ENCODE results near the gene BRINP2.
A peak's percentile ranks its signal among the peaks of the same experiment; 100 is the strongest.

Gene BRINP2

GRCh38 chr1:177170756-177171535 is at the start of gene BRINP2:
TSS of gene BRINP2 (plus strand) at chr1:177170958. CDS start at chr1:177229877, 58,919 bp downstream.
- DNase-seq (ENCODE audit: low read depth) = no peak

DNA sequence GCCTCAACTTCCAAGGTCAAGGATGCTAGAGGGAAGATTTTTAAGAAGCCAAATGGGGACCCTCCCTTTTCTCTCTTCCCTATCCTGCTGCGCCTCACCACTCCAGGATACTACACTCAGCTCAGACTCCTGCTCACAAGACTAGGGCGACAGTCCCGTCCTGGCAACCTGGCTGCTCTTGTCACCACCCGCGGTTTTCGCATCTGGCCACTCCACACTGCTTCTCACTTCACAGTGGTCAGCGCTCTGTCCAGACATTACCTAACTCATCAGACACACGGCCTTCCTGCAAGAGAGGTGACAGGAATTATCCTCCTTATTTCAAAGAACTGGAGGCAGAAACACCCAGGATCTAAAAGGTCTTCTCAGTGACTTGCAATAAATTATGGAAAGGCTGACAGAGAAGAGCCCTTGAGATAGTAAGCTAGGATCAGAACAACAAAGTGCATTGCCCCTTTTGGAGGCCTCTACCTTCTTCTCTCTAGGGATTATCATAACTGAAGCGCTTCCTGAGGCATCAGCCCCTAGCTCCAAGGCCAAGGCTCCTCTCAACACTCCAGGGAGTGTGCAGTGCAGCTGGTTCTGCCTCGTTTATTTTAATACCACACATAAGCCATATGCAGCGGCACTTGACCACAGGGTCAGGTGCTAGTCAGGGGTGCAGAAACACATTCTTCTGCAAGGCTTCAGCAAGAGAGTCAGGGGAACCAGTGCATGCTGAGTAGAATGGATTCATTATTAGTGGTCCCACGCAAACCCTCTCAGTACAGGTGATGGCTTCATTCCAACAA is 48.1 kb upstream of the BRINP2 start:
- no peak for DNase-seq (ENCODE audit: low read depth)
- H3K4me3 ChIP-seq (ENCODE audit: low read depth, low read length) = no peak overlapping the region

More at GRCh38 chr1:177170756-177171535, at the start of gene BRINP2:
- H3K4me3 ChIP-seq (ENCODE audit: low read depth, low read length) = peak within 1 kb of the TSS; percentile 44

DNA sequence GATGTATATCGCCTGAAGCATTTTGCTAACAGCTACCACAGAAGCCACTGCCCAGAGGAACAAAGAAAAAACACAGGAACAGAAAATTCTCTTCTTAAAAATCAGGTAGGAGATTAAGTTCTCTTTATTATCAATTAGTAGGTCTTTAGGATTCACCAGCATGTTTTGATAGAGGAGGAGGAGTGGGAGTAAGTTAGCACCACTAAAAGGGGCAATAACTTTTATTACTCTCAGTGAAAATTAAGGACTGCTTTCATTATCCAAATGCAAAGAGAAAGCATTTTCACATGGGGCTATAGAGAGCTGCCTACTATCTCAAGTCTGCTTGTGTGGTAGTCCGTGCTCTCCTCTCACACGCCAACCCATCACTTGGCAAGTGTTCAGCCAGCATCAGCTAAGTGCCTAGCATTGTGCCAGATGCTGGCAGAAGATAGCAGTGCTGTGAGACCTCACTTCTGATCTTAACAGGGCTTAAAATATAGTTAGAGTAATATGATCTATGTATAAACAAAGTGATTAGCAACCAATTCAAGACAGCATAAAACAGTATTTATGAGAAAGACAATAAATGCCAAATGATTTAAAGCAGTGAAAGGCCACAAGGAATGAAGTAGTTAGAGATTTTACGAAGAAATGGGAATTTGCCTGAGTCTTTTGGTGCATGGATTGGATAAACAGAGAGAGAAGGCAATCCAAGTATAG is 46.0 kb upstream of the BRINP2 start:
- no peak for DNase-seq (ENCODE audit: low read depth)
- no peak overlapping the region for H3K4me3 ChIP-seq (ENCODE audit: low read depth, low read length)

DNA sequence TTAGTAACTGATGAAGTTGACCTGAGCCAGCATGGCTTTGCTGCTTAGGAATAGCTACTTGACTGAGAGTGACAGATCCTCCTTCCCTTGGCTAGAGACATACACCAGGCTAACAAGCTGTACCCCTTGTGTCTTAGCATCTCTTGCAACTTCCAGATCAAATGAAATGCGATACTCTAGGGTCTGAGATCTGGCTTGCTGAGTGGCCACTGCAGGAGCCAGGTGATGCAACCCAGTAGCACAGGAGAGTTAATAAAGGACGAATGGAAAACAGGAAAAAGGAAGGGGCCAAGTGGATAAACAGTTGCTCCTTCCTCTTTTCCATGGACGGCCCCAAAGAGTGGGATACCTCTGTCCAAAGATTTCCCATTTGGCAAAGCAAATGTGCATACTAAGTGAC is 44.5 kb upstream of the BRINP2 start:
- H3K4me3 ChIP-seq (ENCODE audit: low read depth, low read length) = no peak overlapping the region
- DNase-seq (ENCODE audit: low read depth) = no peak

GRCh38 chr1:177128665-177129281 is 42.0 kb upstream of the BRINP2 start:
- DNase-seq (ENCODE audit: low read depth) = no peak
- no peak overlapping the region for H3K4me3 ChIP-seq (ENCODE audit: low read depth, low read length)

DNA sequence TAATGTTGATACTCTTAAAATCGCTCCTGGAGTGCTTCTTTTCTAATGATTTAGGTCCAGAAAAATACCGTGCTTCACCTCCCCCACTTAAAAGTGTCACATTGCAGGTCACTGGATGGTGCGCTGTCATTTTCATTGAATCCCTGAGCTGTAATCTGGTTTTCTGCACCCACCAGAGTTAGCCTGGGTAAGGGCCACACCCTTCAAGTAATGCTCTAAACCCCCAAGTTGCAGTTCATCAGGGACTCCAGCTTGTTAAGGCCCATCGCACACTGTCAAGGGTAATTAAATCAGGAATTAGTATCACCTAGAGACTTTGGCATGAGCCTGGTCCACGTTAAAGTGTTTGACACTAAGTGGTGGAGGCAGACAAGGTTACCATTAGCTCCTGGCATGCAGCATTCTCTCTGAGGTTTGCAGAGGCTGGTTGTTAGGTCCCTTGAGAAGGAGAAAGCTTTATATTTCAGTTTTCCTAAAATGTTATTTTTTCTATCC is 40.3 kb upstream of the BRINP2 start:
- no peak for DNase-seq (ENCODE audit: low read depth)
- no peak overlapping the region for H3K4me3 ChIP-seq (ENCODE audit: low read depth, low read length)

DNA sequence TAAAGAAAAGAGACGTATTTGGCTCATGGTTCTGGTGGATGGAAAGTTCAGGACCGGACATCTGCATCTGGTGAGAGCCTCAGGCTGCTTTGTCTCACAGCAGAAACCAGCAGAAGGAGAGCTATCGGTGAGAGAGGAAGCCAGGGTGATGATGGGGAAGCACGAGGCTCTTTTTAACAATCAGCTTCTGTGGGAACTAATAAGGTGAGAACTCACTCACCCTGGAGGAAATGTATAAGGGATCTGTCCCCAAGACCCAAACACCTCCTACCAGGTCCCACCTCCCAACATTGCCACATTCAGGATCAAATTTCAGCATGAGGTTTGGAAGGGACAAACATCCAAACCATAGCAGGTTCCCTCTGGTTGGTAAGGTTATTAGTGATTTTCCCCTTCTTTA is 39.0 kb upstream of the BRINP2 start:
- no peak overlapping the region for H3K4me3 ChIP-seq (ENCODE audit: low read depth, low read length)
- no peak for DNase-seq (ENCODE audit: low read depth)

GRCh38 chr1:177132141-177132540 is 38.6 kb upstream of the BRINP2 start:
- no peak overlapping the region for H3K4me3 ChIP-seq (ENCODE audit: low read depth, low read length)
- DNase-seq (ENCODE audit: low read depth) = no peak

GRCh38 chr1:177133977-177134538 is 36.7 kb upstream of the BRINP2 start:
- no peak overlapping the region for H3K4me3 ChIP-seq (ENCODE audit: low read depth, low read length)
- no peak for DNase-seq (ENCODE audit: low read depth)

GRCh38 chr1:177135250-177135649 is 35.5 kb upstream of the BRINP2 start:
- H3K4me3 ChIP-seq (ENCODE audit: low read depth, low read length) = no peak overlapping the region
- no peak for DNase-seq (ENCODE audit: low read depth)

- no peak for DNase-seq (ENCODE audit: low read depth)
- no peak overlapping the region for H3K4me3 ChIP-seq (ENCODE audit: low read depth, low read length)
Observed at GRCh38 chr1:177137814-177138213, 32.9 kb upstream of the BRINP2 start.

GRCh38 chr1:177138347-177138746 is 32.4 kb upstream of the BRINP2 start:
- DNase-seq (ENCODE audit: low read depth) = no peak
- no peak overlapping the region for H3K4me3 ChIP-seq (ENCODE audit: low read depth, low read length)

DNA sequence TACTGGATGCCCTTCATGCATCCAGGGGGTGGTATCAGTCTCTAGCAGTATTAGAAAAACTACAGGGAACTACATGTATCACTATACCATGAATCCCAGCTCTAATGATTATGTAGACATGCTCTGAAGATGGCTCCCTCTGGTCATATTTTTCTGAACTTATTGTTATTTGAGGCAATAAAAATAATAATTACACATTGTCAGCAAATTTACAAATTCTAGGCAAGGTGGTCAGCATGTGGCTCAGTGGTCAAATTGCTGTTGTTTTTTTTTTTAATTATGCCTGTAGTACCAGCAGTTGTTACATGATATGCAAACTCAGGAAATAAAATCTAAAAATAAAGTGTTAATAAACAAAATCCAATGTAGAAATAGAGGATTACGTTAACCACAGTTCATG is 28.7 kb upstream of the BRINP2 start:
- H3K4me3 ChIP-seq (ENCODE audit: low read depth, low read length) = no peak overlapping the region
- no peak for DNase-seq (ENCODE audit: low read depth)

DNA sequence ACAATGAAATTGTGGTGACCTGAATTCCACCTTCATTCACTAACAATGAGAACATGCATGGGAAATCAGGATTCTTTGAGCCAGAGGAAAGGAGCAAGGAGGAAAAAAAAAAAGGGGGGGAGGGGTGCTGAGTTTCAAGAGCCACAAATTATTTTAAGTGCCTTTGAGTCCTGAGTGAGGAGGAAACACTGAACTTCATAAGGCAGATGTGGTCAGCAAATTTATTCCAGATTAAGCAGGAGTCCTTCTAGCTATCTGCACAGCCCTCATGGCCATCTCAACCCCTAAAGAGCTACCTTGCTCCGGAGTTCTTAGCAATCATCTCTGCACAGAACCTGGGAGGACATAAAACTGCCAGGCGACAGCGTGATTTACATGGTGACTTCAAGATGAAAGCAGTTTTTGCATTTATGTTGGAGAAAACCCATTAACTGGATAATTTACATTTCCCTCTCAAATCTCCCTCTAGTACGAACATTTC is 27.9 kb upstream of the BRINP2 start:
- no peak for DNase-seq (ENCODE audit: low read depth)
- no peak overlapping the region for H3K4me3 ChIP-seq (ENCODE audit: low read depth, low read length)

DNA sequence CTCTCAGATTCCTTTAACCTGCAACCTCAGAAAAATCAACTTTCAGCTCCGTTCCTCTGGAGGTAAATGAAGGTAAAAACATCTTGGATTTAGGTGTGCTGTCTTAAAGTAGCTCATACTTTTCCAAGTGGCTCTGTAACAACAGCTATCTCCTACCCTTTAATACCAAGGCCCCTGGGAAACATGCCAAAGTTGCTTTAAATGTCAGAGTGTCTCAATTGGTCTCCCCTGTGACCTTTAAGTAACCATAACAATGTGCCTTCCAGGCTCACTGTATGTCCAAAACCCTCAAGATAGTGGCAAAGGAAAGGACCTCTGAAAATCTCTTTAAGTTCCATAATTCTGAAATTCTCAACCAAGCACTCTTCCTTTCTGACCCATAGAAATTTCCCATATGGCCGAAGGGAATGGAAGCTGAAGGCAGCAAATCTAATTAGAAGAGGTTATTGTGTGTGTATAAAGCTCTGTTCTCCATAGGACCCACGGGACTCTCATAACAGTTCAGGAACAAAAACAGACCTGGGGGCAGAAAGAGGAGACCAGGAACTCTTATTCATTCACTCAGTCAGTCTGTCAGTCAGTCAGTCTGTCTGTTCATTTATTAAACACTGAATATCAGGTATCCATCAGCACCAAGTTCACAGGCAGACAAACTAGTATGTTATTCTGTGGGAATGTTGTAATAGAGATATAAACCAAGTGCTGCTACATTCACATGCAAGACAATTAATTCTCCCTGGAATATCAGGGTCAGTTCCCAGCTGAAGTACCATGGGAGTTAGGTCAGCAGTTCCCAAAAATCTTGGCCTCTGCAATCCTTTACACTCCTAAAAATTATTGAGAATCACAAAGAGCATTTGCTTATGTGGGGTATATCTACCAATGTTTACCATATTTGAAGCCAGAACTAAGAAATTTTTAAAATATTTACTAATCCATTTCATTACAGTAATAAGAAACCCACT is 25.4 kb upstream of the BRINP2 start:
- no peak for DNase-seq (ENCODE audit: low read depth)
- no peak overlapping the region for H3K4me3 ChIP-seq (ENCODE audit: low read depth, low read length)

GRCh38 chr1:177146499-177146898 is 24.3 kb upstream of the BRINP2 start:
- H3K4me3 ChIP-seq (ENCODE audit: low read depth, low read length) = no peak overlapping the region
- DNase-seq (ENCODE audit: low read depth) = no peak

GRCh38 chr1:177162243-177162642 is 8.5 kb upstream of the BRINP2 start:
- no peak overlapping the region for H3K4me3 ChIP-seq (ENCODE audit: low read depth, low read length)
- no peak for DNase-seq (ENCODE audit: low read depth)

DNA sequence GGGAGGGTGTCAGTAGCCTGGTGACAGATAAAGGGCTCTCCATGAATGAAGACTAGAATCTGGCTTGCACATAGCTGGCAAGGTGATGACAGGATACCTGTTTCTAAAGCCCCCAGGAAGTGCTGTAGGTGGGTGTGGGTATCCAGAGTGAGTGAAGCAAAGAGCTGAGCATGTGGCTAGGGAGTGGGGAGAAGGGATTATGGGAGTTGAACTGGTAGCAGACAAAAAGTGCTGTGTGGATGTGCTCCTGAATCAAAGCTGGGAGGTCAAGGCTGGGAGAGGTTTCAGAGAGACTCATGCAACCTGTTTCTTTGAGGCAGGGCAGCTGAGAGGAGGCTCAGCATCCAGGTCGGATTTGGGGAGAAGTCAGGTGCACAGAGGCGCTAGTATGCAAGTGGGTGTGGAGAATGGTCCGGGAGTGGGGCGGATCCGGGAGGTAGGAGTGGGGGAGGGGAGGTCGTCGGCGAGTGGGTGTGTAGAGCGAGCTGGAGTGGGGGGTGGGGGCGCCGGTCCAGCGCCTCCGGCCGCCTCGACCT is 6.8 kb upstream of the BRINP2 start:
- no peak for DNase-seq (ENCODE audit: low read depth)
- H3K4me3 ChIP-seq (ENCODE audit: low read depth, low read length) = peak overlapping the region; percentile 42

All from skeletal muscle cell (primary cell).